ENCODE results near the gene ERBB4.

- TF ChIP-seq, protein P1, sequence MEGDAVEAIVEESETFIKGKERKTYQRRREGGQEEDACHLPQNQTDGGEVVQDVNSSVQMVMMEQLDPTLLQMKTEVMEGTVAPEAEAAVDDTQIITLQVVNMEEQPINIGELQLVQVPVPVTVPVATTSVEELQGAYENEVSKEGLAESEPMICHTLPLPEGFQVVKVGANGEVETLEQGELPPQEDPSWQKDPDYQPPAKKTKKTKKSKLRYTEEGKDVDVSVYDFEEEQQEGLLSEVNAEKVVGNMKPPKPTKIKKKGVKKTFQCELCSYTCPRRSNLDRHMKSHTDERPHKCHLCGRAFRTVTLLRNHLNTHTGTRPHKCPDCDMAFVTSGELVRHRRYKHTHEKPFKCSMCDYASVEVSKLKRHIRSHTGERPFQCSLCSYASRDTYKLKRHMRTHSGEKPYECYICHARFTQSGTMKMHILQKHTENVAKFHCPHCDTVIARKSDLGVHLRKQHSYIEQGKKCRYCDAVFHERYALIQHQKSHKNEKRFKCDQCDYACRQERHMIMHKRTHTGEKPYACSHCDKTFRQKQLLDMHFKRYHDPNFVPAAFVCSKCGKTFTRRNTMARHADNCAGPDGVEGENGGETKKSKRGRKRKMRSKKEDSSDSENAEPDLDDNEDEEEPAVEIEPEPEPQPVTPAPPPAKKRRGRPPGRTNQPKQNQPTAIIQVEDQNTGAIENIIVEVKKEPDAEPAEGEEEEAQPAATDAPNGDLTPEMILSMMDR (IDR thresholded peaks at IDR 0.05; ENCODE audit: low read depth, low read length, poor library complexity, severe bottlenecking), result no peak
- TF ChIP-seq EZH2phosphoT487 (IDR thresholded peaks at IDR 0.05; ENCODE audit: borderline replicate concordance, low read length), result no peak
These were observed 97.5 kb downstream of the ERBB4 start for GRCh38 chr2:212441141-212441540.

All from DOHH2 (cell line).